Activated CD4-positive, alpha-beta T cell treated with anti-CD3 and anti-CD28 coated beads, Interleukin-2, Interleukin-6, amounts not matched to agents 100 ng/mL and 50 ng/mL, durations not matched to agents 16 hours and 8 hours (primary cell): ENCODE measurements around the gene APC2.
"Not testable (repeated sequence)": the region's sequence is repeated elsewhere in the genome, so short reads cannot be mapped to it uniquely, and the experiment has no call there.

Source experiments
- DNase-seq: peaks from one replicate; pipeline ENCODE4 v3.0.0-alpha.2; 2020

Gene APC2

DNA sequence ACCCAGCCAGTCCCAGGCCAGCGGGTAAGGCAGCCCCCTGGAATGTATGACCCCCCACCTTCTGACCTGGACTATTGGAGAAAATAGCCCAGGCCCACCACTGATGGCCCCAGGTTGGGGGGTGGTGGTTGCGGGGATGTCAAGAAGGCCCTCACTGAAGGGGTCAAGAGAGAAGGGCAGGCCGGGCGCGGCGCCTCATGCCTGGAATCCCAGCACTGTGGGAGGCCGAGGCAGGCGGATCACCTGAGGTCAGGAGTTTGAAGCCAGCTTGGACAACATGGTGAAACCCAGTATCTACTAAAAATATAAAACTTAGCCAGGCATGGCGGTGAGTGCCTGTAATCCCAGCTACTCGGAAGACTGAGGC is 64.4 kb downstream of the APC2 start:
- DNase-seq = no peak

DNA sequence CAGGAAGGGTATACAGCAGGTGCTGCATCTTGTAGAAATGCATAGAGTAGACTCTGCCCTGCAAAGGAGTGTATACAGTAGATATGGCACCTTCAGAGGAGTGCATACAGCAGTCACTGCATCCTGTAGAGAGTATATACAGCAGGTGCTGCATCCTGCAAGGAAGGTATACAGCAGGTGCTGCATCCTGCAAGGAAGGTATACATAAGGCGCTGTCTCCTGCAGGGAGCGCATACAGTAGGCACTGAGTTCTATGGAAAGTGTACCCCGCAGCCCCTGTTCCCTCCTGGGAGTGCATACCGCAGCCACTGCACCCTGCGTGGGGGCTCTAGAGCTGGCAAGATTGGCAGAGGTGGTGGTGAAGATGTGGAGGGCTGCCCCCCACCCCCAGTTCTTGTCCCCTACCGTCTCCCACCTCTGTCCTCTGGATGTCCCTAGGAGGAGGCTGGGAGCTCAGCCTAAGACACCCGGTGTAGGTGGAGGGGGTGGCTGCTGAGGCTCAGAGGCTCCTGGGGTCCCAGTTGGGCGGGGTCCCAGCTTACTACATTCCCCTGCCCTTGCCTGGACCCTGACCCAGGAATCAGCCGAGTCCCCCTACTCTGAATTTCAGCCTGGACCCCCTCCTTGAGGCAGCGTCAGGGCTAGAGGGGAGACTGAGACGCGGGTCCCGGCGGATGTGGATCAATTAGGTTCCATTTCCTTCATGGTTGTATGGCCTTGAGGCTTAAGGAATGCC is 65.2 kb downstream of the APC2 start:
- DNase-seq = no peak

DNA sequence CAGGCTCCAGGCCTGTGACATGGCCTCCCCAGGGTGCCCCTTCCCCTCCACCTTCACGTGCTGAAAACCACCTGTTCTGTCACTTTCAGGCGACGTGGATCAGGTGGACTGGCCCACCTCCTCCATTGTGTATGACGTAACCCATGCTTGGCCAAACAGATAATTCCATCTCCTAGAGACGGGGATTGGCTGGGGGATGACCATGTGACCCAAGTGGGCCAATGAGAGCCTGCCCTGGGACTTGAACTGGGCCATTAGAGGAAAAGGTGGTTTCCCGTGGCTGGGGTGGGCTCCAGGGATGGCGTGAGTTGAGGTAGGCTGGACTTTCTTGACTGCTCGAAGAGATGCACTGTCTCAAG is 66.5 kb downstream of the APC2 start:
- DNase-seq = no peak

DNA sequence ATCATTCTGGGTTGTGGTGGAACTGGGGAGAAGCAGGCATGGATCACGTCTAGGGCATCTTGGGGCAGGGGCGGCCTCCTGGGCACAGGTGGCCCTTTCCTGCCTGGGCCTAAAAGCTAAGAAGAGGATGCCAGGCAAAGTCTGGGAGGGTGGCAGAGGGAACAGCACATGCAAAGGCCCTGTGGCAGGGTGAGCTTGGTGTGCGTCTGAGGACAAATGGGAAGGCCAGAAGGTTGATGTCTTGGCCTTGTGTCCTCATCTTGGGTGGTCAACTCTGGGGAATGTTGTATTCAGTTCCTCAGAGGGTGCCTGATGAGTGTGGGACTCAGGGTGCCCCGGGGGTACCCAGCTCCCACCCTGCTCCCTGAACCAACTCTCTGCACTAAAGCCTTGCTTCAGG is 68.5 kb downstream of the APC2 start:
- DNase-seq = no peak

DNA sequence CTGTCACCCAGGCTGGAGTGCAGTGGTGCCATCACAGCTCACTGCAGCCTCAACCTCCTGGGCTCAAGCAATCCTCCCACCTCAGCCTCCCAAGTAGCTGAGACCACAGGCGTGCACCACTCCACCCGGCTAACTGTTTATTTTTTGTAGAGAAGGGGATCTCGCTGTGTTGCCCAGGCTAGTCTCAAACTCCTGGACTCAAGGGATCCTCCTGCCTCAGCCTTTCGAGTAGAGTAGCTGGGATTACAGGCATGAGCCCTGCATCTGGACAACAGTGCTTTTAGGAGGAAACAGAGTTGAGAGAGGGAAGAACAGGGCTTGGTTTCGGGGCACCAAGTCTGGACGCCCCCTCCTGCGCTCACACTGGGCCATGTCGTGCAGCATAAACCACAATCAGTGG is 69.9 kb downstream of the APC2 start:
- not testable (repeated sequence) for DNase-seq

DNA sequence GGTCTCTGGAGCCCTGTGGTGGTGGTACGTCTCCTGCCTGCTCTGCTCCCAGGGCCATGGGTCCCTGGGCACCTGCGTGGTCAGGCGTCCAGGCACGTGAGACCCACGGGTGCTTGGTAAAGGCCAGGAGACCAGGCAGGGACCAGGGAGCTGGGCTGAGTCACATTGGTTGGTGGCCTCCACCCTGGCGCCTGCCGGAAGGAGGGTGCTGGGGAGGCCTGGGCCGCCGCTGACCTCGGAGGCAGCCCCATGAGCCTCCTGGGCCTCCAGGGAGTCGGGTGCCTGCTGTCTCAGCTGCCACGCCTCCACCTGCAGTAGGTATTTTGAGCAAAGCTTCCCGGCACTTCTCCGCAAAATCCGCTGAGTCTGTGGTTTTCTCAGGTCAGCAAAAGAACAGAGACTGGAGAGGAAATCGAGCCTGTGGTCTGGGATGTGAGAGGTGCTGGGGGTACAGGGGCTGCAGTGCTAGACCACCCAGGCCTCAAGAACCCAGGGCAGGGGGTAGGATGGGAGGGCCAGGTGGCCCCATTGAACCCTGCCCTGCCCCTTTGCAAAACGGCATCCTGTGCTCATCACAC is 70.4 kb downstream of the APC2 start:
- DNase-seq = no peak

DNA sequence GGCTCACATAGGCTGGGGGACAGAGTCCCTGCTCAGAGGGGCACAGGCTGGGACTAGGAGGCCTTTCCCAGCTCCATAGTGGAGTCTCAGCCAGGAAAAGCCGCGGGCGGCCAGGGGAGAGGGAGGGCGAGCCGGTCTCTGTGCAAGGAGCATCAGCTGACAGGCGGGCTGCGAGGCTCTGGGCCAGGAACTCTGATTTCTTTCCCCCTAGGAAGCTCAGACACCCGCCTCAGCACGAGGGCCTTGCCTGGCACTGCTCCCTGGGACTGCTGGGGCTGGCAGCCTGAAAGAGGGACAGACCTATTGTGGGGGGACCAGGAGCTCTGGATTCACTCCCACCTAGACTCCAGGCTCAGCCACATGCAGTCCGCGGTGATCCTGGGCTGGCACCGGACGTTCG is 71.7 kb downstream of the APC2 start:
- DNase-seq = no peak

DNA sequence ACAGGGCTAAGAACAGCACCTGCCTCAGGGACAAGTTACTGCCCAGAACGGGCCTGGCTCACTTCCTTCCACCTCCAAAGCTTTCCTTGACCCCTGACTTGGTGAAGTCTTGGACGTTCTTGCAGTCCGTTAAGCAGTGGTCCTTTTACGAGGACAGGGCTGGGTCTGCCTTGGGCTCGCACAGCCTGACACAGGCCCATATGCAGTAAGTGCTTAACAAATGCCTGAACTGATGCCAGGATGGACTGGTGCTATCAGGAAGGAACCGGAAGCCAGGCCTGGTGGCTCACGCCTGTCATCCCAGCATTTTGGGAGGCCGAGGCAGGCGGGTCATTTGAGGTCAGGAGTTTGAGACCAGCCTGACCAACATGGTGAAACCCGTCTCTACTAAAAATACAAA is 72.1 kb downstream of the APC2 start:
- no peak for DNase-seq

DNA sequence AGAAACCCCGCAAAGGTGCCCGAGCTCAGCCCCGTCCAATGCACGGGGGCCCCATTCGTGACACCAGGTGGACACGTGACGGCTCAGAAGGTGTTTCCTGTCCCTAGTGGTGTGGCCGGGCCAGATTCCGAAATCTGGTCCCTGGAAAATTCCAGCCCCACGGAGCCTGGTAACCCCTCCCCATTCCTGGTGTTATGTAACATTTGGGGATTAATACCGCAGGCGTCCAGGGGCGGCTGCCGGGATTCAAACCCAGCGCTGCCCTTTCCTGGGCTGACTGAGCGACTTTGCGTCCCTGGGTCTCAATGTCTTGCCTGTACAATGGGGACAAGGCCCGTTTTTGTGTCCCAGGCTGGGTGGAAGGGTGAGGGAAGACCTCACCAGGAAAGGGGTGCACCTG is 72.9 kb downstream of the APC2 start:
- no peak for DNase-seq
